GM12878 (cell line): Measurements from ENCODE around the gene NUP62.

Experiments used
- CTCF ChIP-seq, 3 experiments: IDR thresholded peaks in 2 of 3; conservative IDR thresholded peaks in 1 of 3; 2 replicates each; pipeline ENCODE4 v1.5.1; 2011; ENCODE audit warnings: low read depth in 3 of 3, low read length in 3 of 3, mild to moderate bottlenecking in 3 of 3, control low read depth in 2 of 3, moderate library complexity in 2 of 3, inconsistent platforms in 1 of 3, mixed read lengths in 1 of 3; ENCODE audit not compliant: control insufficient read depth in 2 of 3, insufficient read depth in 1 of 3; ENCODE audit errors: extremely low read depth in 1 of 3
- POLR2AphosphoS5 ChIP-seq: IDR thresholded peaks from 2 replicates; pipeline ENCODE4 v1.6.1; 2011; ENCODE audit warnings: mild to moderate bottlenecking, low read length, inconsistent platforms

DNA sequence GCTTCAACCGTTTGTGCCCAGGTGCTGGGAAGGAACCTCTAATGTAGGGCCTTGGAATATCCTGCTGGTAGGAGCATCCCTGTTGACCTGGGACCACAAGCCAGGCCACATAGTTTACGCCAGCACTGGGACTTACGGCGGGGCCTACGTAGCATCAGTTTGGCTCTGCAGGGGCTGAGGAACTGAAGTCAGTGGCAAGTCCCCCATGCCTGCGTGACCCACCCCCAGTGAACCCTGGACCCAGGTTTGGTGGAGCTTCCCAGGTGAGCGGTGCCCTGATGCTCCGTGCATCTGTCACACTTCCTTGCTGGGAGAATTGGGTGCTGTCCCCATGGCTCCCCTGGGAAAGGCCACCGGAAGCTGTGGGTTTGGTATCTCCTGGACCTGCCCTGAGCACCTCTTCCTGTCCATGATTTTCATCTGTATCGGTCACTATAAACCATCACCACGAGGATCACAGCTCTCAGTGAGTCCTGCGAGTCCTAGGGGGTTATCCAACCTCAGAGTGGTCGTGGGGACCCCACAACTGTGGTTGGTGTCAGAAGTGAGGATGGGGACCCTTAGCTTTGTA is 21.7 kb upstream of the NUP62 start:
- TF ChIP-seq CTCF (IDR thresholded peaks at IDR 0.05 in 2 of 3, conservative IDR thresholded peaks at IDR 0.05 in 1 of 3; ENCODE audit: control insufficient read depth in 2 of 3, extremely low read depth in 1 of 3, insufficient read depth in 1 of 3, low read depth in 3 of 3, low read length in 3 of 3) (no peak), POLR2AphosphoS5 (no peak)
